Measurements from ENCODE around the gene LRRC74B. TPM values are rescaled to one million over a fixed set of nuclear protein-coding genes. Genes with fewer than 3 reads are reported as not detected.

The LRRC74B gene
- total RNA-seq, 1 donor from 2014 or later, result 0.20 TPM

DNA sequence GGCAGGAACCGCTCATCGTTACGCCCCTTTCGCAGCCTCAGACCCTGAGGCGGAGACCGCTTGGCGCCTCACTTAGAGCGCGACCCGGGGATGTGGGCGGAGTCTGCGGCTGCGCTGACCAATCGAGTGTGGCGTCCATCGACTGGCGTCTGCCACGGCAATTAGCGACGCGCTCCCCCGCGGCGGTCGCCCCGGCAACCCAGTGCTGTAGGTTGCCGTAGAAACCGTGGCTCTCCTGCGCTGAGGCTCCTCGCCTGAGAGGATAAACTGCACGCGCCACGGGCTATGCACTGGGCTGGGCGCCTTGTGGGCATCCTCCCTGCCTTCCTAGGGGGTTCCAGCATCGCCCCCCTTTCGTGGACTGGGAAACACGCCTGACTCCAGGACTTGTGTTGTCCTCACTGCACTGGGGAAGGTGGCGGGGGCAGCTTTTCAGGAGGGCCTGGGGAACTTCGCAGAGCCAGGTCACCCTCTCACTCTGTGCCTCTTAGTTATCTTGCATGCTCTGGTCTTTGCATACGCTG lies 31.5 kb upstream of the LRRC74B start:
- ATAC-seq, result peak; percentile 71

DNA sequence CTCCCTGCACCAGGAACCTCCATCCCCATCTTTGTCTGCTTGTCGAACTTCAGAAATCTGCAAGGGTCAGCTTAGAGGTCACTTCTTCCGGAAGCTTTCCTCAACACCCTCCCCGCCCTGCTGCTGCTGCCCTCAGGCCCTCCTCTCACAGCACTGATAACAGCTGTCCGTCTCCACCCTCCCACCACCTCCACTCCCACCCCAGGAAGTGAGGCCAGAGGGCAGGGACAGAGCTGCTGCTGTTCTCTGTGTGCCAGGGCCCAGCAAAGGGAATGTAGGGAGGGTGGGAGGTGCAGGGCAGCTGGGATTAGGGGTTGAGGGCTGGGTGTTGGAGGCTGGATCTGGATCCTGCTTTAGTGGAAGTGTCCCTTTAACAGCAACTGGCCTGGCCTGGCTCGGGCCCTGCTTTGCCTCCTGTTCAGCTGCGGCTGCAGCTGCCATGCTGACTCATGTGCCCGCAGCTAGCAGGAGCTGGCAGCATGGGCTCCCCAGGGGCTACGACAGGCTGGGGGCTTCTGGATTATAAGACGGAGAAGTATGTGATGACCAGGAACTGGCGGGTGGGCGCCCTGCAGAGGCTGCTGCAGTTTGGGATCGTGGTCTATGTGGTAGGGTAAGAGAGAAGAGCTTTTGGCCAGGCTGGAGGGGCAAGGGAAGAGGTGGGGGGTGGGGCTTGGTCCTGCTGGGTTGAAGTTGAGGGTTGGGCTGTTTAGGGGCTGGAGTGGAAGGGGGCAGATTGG lies 30.9 kb upstream of the LRRC74B start, which contains the start of gene P2RX6:
Gene P2RX6 (plus strand): TSS at position 440 of the 740 bp plus-strand sequence. CDS start 10 bp downstream, at position 450.
- peak; percentile 5 for ATAC-seq

DNA sequence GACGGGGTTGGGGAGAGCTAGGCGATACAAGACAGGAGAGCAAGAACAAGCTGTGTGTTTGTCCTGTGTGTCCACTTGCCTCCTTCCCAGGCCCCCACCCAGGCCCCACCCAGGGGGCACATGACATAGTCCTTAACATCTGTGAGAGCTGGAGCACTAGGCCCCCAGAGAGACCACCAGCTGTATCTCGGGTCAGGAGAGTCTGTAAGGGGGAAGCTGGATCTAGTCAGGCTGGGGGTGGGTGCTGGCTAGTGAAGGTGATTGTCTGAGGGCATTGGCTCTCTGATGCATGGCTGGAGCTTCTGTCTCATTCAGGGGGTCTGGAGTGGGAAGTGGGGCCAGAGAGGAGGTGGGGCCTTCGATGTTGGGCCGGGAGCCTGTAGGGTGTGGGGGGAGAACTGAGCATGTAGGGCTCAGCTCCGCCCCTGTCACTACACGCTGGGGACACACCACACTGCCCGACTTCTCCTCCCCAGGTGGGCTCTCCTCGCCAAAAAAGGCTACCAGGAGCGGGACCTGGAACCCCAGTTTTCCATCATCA lies 30.2 kb upstream of the LRRC74B start:
- no peak for ATAC-seq

DNA sequence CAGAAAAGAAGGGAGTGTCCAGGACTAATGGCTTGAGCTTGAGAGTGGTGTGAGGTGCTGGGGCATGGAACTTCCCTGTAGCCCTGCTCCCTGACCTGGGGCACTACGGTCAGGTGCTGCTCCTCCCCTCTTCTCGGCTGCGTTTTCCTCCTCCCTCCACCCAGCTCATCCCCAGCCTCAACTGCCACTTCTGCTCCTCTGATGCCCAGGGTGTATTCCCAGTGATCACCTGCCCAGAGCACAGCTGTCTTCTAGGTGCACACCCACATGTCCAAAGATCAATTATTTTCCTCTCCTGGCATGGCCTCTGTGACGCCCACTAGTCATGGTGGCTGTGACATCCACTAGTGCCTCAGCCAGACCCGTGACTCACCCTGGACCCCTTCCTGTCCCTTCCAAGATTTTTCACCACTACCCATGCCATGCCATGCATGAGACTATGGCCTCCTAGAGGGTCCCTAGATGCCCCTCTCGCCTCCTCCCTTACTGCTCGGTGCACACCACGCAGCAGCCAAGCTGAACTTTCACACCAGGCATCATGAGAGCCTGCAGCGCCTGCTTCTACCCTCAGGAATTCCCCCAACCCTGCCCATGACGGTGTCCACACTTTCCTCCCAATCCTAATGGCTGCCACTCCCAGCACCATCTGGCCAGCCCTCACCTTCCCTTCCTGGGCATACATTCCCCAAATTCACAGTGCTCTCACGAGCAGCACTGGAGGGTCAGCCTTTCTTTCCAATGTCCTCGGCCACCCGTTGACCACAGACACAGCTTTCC lies 28.9 kb upstream of the LRRC74B start:
- no peak for ATAC-seq

DNA sequence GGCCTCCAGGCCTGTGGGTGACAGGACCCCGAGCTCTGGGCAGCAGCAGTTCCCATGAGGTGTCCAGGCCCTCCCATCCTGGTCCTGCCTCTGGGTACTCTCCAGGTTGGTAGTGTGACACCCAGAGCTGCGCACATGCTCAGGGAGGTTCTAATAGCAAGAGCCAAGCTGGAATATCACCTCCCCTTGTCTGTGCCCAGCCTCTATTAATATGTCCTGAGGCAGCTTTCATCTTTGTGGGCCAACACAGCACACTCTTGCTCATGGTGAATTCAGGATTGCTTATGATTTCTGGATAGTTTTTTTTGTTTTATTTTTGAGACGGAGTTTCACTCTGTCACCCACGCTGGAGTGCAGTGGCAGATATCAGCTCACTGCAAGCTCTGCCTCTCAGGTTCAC lies 27.4 kb upstream of the LRRC74B start:
- no peak for ATAC-seq

DNA sequence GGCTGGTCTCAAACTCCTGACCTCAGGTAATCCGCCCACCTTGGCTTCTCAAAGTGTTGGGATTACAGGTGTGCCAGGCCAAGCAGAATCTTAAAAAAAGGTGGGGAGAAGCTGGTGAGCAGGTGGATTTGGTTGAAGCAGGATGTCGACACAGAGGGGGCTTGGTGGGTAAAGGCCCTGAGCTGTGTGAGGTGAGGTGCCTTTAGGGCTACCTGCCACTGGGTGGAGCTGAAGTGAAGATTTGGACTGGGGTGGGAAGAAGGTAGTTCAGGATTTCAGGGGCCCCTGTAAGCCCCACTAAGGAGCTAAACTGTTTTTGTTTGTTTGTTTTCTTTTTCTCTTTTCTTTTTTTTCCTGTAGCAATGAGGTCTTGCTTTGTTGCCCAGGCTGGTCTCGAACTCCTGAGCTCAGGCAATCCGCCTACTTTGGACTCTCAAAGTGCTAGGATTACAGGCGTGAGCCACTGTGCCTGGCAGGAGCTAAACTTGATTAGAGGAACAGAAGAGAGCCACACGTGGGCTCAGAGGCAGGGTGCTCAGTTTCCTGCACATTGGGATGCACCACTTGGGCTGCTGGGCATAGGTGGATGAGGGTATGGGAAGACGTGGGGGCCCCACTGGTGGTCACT lies 24.8 kb upstream of the LRRC74B start:
- ATAC-seq, result no peak

DNA sequence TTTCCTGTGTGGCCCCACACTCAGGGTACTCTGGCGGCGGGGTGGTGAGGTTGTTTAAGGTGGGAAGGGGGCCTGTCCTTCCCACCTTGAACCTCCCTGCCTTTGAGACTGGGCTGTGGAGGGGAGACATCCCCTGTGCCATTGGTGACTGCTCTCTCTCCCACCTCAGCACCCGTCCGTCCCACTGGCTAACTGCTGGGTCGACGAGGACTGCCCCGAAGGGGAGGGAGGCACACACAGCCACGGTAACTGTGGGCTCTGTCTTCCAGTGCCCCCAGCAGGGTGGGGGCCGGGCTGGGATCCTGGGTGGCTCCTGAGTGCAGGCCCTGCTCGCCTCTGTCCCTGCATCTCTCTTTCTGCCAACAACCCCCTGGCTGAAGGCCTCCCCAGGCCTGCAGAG lies 23.2 kb upstream of the LRRC74B start:
- ATAC-seq, result no peak

DNA sequence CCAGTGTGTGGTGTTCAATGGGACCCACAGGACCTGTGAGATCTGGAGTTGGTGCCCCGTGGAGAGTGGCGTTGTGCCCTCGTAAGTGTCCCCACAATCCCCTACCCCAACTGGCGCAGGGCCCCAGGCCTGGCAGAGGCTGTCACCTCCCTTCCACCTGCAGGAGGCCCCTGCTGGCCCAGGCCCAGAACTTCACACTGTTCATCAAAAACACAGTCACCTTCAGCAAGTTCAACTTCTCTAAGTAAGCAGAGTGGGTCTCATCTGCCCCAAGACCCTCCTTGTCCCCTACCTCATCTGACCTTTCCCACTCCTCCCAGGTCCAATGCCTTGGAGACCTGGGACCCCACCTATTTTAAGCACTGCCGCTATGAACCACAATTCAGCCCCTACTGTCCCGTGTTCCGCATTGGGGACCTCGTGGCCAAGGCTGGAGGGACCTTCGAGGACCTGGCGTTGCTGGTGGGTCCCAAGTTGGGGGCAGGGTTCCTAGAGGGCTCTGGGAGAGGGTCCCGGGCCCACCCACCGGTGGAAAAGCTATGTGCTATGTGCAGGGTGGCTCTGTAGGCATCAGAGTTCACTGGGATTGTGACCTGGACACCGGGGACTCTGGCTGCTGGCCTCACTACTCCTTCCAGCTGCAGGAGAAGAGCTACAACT lies 22.7 kb upstream of the LRRC74B start:
- ATAC-seq, result no peak

DNA sequence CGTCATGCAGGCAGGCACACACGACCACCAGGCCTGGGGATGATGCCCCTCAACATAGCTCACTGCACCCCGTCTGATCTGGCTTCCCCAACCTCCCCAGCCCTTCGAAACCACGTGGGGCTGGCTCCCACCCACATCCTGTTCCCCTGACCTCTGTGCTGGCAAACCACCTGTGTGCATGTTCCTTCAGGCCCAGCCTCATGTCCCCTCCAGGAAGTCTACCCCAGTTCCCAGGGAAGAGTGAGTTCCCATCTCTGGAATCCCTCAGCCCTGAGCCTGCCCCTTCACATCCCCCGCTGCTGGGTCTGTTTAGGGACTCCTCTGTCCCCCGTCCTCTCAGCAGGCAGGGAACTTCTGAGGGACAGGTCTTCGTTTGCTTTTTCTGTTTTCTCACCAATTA lies 20.5 kb upstream of the LRRC74B start:
- ATAC-seq, result peak; percentile 45

DNA sequence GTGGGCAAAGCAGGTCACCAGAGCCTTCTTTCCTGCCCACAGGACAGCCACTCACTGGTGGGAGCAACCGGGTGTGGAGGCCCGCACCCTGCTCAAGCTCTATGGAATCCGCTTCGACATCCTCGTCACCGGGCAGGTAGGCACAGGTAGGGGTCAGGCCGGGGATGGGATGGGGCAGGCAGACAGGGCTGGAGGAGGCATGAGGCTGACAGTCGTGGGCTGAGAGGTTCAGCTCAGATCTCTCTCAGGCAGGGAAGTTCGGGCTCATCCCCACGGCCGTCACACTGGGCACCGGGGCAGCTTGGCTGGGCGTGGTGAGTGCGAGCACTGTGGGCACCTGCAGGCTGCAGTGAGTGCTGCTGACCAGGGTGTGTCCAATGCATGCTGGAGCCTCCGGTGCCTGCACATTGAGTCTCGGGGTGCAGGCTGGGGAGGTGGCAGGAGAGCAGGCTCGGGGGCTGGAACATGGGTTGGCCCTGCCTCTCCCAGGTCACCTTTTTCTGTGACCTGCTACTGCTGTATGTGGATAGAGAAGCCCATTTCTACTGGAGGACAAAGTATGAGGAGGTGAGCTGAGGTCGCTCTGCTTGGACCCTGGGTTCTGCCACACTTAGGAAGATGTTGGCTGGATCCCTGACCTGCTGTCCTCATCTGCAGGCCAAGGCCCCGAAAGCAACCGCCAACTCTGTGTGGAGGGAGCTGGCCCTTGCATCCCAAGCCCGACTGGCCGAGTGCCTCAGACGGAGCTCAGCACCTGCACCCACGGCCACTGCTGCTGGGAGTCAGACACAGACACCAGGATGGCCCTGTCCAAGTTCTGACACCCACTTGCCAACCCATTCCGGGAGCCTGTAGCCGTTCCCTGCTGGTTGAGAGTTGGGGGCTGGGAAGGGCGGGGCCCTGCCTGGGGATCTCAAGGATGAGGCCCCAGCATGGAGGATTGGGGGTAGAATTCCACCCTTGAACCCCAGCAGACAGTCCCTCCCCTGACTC lies 19.7 kb upstream of the LRRC74B start:
- ATAC-seq, result peak; percentile 89

DNA sequence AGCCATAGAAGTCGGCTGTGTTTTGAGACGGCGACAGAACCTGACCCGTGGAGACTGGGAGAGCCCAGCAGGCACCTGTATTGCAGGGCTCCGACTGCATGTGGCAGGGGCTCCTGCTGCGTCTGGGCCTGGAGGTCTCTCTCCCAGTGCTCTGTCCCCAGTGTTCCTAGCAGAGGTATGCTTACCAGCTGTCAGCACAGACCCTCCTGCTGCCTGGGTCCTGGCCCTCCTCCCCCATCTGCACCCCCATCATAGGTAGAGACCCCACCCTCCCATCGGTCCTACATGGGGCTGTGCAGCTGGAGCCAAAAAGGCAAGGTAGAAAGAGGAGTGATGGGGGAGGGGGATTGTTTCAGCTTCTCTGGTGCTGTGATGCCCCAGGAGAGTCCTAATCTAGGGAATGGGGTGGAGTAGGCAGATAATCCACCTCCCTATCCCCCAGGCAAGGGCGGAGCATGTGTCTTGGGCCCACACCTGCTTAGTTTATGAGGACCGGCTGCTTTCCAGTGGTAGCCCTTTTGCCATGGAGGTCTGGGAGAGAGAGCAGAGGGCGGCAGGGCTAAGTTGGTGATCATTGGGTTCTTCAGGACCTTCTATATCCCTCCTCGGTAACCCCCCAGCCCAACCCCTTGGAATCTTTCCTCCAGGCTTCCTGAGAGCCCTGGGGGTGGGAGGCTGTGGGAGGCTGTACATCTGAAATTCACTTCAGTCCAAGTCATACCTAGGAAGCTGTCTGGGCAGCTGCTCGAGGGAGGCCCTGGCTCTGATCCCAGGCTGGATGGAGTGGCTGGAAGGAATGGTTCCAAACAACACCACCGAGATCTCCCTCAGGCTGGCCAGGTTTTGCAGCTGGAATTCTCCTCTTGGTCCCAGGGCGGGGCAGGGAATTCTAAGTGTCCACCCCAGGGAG lies 18.7 kb upstream of the LRRC74B start:
- ATAC-seq, result no peak

DNA sequence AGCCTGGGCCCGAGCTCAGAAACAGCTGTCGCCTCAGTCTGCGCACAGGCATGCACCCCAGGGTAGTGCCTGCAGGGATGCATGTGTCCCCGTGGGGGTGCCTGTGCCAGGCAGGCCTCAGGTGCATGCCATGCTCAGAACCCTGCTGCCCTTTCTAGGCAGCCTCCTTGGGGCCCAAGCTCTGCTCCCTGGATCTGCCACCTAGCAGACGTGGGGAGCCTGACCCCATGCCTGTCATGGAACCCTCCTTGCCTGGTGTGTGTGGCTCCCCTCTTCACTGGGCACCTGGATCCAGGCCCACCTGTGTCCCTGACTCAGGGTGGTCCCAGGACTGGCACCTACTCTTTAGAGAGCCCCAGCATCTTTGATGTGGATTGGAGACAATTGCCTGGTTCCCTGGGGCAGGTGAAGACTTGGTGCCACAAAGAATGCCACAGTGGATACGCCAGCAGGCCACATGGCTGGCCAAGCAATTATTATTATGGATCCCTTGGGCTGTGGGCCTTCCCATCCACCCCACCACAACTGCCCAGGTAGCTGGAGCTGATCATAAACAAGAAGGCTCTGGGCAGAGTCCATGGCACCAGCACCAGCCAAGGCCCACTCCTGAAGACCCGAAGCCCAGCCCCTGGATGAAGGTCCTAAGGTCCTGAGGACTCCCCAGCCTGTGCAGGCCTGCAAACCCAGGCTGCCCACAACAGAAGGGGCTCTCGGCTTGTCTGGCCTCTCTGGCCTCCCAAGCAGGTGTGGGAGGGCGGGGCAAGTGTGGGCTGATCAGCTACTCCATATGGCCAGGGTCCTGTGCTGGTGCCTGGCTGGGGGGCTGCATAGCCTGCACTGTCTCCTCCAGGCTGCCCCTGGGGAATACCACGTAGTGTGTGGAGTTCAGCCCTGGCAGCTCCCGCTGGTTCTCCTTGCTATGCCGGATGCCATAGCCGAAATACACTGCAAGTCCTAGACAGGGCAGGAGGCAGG lies 17.2 kb upstream of the LRRC74B start:
- no peak for ATAC-seq

DNA sequence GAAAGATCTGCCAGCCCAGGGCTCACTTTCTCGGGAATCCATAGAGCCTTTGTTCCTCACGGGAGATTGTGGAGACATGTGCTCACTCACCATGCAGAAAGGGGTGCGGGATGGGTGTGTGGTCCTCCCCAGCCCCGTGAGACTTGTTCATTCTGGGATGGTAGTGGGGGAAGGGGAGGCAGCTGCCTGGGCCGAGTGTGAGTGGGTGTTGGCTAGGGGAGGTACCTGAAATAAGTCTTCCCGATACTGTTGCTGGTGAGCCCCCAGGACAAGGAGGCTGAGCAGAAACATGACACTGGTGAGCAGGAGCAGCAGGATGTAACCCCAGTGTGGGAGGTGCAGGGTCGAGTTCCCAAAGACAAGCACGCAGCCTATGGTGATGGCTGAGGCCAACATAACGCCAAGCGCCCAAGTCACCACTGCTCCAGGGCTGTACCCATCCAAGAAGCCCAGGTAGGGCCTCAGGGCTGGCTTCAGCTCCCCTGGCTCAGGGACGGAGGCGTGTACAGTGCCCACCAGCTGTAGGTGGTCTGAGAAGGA lies 16.2 kb upstream of the LRRC74B start:
- no peak for ATAC-seq

DNA sequence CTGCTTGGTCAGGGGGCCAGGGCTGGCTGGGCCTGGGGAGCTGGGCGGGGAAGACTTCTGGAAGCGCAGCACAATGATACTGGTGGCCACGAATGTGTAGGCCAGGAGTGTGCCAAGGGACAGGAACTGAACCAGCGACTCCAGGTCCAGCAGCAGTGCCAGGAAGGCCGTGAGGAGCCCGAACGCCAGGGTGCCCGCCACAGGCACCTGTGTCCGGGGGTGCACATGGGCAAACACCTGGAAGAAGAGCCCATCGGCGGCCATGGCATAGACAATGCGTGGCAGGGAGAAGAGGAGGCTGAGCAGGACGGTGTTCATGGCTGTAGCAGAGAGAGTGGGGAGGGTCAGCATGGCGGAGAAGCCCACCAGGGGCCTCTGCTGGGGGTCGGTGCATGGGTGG lies 15.7 kb upstream of the LRRC74B start:
- no peak for ATAC-seq

DNA sequence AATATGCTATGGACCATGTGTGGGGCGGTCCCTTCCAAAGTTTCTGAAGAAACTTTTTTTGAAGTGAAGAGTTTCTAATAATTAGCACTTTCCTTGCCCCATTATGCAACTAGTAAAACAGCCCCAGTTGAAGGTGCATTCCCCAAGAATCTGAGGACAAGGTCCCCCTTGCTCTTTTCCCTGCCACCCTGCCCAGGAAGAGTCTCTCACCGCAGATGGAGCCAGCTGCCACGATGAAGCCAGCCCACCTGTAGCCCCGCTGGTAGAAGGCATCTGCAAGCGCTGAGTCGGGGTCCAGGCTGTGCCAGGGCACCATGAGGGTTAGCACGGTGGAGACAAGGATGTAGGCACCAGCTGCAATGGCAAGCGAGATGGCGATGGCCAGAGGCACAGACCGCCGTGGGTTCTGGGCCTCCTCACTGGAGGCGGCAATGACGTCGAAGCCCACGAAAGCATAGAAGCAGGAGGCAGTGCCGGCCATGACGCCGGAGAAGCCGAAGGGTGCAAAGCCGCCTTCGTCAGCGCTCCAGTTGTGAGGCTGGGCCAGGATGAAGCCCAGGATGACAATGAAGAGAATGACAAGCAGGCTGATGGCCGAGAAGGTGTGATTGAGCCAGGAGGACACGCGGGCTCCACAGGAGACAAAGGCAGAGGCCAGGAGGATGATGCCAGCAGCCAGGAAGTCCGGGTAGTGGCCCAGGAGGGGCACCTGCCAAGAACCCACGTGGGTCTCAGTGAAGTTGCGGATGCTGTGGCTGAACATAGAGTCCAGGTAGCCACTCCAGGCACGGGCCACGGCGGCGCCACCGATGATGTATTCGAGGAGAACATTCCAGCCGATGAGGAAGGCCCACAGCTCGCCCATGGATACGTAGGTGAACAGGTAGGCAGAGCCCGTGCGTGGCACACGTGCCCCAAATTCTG lies 14.9 kb upstream of the LRRC74B start:
- no peak for ATAC-seq

DNA sequence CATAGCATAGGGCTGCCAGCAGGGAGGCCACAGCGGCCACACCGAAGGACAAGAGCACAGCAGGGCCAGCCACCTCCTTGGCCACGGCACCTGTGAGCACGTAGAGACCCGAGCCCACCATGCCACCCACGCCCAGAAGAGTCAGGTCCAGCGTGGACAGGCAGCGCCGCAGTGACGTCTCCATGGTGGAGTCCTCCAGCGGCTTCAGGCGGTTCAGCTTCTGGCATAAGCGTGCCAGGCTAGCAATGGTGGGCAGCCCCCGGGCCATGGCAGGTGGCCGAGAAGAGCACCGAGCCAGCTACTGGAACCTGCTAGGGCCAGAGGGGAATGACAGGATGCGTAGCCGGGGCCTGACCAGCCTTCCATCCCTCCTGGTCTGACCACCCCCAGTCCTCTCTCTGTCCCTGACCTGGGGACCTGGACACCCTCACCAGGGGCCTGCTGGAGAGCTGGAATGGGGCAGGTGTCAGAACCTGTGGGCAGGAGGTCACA lies 14.2 kb upstream of the LRRC74B start:
- ATAC-seq, result peak; percentile 1

All from esophagus mucosa (tissue), 1 donor.